Left ventricle myocardium inferior (tissue), 1 donor: ENCODE measurements around the gene LIN28A. TPM values are rescaled to one million over a fixed set of nuclear protein-coding genes. Genes with fewer than 3 reads are reported as not detected.

Source experiments
- DNase-seq: peaks from one replicate; pipeline ENCODE4 v3.0.0-alpha.2; 2020
- H3K27ac ChIP-seq: fragments of 200-600 bp; replicated peaks from 2 replicates; pipeline ENCODE4 v1.8.0; 2021
- H3K27me3 ChIP-seq: fragments of 200-600 bp; 2 replicates; pipeline ENCODE4 v1.8.0; 2021; ENCODE audit warnings: low read depth
- H3K36me3 ChIP-seq: fragments of 200-600 bp; 2 replicates; pipeline ENCODE4 v1.8.0; 2021
- H3K4me1 ChIP-seq: fragments of 200-600 bp; 2 replicates; pipeline ENCODE4 v1.8.0; 2021
- H3K4me3 ChIP-seq: fragments of 200-600 bp; 2 replicates; pipeline ENCODE4 v1.8.0; 2021; ENCODE audit warnings: mild to moderate bottlenecking, moderate library complexity
- H3K9me3 ChIP-seq: fragments of 200-600 bp; replicated peaks from 2 replicates; pipeline ENCODE4 v1.8.0; 2021
- CTCF ChIP-seq: fragments of 200-600 bp; IDR thresholded peaks from 2 replicates; pipeline ENCODE4 v1.8.0; 2021; ENCODE audit warnings: antibody characterized with exemption, mild to moderate bottlenecking, borderline replicate concordance
- intact Hi-C: fragments of 100-400 bp; cut with micrococcal nuclease; formaldehyde crosslinking; loops from one replicate; pipeline ENCODE4 v1.11.0; 2022
- total RNA-seq: library from RNA; stranded (reverse); fragmentation: NEBNext Ultra II Directional; extraction: Animal tissue kit (Norgen Biotek cat#: 25700); gene quantifications from one replicate; pipeline ENCODE4 v1.2.1, GENCODE V29; 2021
- donor health status: DM: no; HTN: yes; CAD: no; lungs with severe emphysema.

The LIN28A gene
- total RNA-seq, 1 donor from 2014 or later: not detected

- no peak for DNase-seq
- intact Hi-C loops: no loop called here
- H3K27me3 ChIP-seq: peaks cover 93% of the 10 kb centered on the region
- no peaks in the 10 kb centered on the region for H3K4me1 ChIP-seq
- H3K9me3 ChIP-seq: no peaks in the 10 kb centered on the region
- no peaks in the 10 kb centered on the region for H3K36me3 ChIP-seq
- H3K27ac ChIP-seq: no peak overlapping the region
- no peak for TF ChIP-seq CTCF
- no peak overlapping the region for H3K4me3 ChIP-seq
These were observed 2.4 kb downstream of the LIN28A start for GRCh38 chr1:26413031-26413430.

GRCh38 chr1:26417111-26417759 is 6.6 kb downstream of the LIN28A start:
- Histone ChIP-seq H3K9me3 (no peaks in the 10 kb centered on the region), H3K4me3 (no peak overlapping the region), H3K27ac (no peak overlapping the region), H3K4me1 (no peaks in the 10 kb centered on the region), H3K27me3 (peaks cover 91% of the 10 kb centered on the region), H3K36me3 (no peaks in the 10 kb centered on the region)
- peak; percentile 57 for DNase-seq
- intact Hi-C loops: no loop called here
- TF ChIP-seq CTCF: peak; percentile 86

- peaks cover 84% of the 10 kb centered on the region for H3K27me3 ChIP-seq
- H3K4me3 ChIP-seq: no peak overlapping the region
- H3K9me3 ChIP-seq: no peaks in the 10 kb centered on the region
- H3K36me3 ChIP-seq: no peaks in the 10 kb centered on the region
- no peak for DNase-seq
- intact Hi-C loops: no loop called here
- no peaks in the 10 kb centered on the region for H3K4me1 ChIP-seq
- H3K27ac ChIP-seq: no peak overlapping the region
- TF ChIP-seq CTCF: no peak
These were observed 8.3 kb downstream of the LIN28A start for GRCh38 chr1:26418865-26419349.

- H3K4me1 ChIP-seq: no peaks in the 10 kb centered on the region
- TF ChIP-seq CTCF: no peak
- no peak overlapping the region for H3K4me3 ChIP-seq
- H3K9me3 ChIP-seq: no peaks in the 10 kb centered on the region
- no peak for DNase-seq
- H3K27ac ChIP-seq: no peak overlapping the region
- peaks cover 84% of the 10 kb centered on the region for H3K27me3 ChIP-seq
- no peaks in the 10 kb centered on the region for H3K36me3 ChIP-seq
- intact Hi-C loops: no loop called here
These were observed 8.9 kb downstream of the LIN28A start for GRCh38 chr1:26419494-26419893.

- DNase-seq: no peak
- Histone ChIP-seq H3K27ac (no peak overlapping the region), H3K4me1 (peaks cover 27% of the 10 kb centered on the region), H3K9me3 (no peaks in the 10 kb centered on the region), H3K4me3 (no peak overlapping the region), H3K36me3 (peaks cover 10% of the 10 kb centered on the region), H3K27me3 (peaks cover 10% of the 10 kb centered on the region)
- TF ChIP-seq CTCF: no peak
- intact Hi-C loops: no loop called here
These were observed 19.1 kb downstream of the LIN28A start for GRCh38 chr1:26429721-26430120.
